Measurements from ENCODE around the gene TAF6.

Gene TAF6

DNA sequence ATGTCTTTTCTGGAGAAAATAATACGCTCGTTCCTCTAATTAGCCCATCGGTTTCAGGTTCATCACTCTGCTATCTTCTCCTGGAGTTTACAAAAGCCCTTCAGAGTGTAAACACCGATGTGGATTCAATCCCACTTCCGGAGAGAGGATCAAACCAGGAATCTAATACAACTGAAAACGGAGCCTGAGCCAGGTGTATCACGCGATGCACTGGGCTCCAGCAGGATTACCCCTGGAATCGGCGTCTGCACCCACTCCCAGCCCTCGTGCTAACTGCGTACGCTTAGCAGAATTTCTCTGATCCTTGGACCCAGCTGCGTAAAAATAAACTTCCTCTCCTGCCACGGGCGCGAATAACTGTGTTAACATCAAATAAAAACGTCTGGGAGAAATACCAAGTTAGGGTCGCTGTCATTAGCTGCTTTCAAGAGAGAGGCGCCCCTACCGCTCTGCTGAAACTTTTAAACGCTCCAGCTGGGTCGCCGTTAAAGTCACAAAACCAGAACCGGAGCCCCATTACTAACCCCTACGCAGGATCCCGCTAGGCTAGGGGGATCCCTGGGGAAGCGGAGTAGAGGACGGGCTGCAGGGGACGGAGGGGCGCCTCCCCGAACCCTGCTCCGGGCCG is 38.1 kb downstream of the TAF6 start:
- Histone ChIP-seq H4K20me1 (ENCODE audit: low read depth, low read length) (no peaks in the 10 kb centered on the region), H3K79me2 (ENCODE audit: insufficient read depth, low read length) (peaks cover 29% of the 10 kb centered on the region), H3K9ac (ENCODE audit: low read length) (peak overlapping the region; percentile 70), H3F3A (ENCODE audit: insufficient read depth) (peaks cover 16% of the 10 kb centered on the region), H3K36me3 (ENCODE audit: low read length) (no peaks in the 10 kb centered on the region), H3K4me2 (ENCODE audit: low read depth, low read length, poor library complexity, severe bottlenecking) (peak overlapping the region; percentile 70), H3K9me3 (ENCODE audit: insufficient read depth, low read length) (no peaks in the 10 kb centered on the region), H2AFZ (ENCODE audit: low read depth, low read length, severe bottlenecking) (peak overlapping the region; percentile 17), H3K27me3 (ENCODE audit: low read length) (no peaks in the 10 kb centered on the region; the same call in 1 of the 2 replicates), H3K27ac (ENCODE audit: low read depth, low read length) (no peak overlapping the region; the same call in 1 of the 2 replicates), H3K4me3 (ENCODE audit: insufficient read depth, low read length, poor library complexity, severe bottlenecking) (peak overlapping the region; percentile 88), H3K9me2 (replicated peaks; ENCODE audit: insufficient read depth, low read length) (no peaks in the 10 kb centered on the region)
- TF ChIP-seq EZH2phosphoT487 (conservative IDR thresholded peaks at IDR 0.05; ENCODE audit: low read length) = no peak
- TF ChIP-seq, protein P1, sequence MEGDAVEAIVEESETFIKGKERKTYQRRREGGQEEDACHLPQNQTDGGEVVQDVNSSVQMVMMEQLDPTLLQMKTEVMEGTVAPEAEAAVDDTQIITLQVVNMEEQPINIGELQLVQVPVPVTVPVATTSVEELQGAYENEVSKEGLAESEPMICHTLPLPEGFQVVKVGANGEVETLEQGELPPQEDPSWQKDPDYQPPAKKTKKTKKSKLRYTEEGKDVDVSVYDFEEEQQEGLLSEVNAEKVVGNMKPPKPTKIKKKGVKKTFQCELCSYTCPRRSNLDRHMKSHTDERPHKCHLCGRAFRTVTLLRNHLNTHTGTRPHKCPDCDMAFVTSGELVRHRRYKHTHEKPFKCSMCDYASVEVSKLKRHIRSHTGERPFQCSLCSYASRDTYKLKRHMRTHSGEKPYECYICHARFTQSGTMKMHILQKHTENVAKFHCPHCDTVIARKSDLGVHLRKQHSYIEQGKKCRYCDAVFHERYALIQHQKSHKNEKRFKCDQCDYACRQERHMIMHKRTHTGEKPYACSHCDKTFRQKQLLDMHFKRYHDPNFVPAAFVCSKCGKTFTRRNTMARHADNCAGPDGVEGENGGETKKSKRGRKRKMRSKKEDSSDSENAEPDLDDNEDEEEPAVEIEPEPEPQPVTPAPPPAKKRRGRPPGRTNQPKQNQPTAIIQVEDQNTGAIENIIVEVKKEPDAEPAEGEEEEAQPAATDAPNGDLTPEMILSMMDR (IDR thresholded peaks at IDR 0.05; ENCODE audit: insufficient read depth, low read length, poor library complexity, severe bottlenecking) = no peak

DNA sequence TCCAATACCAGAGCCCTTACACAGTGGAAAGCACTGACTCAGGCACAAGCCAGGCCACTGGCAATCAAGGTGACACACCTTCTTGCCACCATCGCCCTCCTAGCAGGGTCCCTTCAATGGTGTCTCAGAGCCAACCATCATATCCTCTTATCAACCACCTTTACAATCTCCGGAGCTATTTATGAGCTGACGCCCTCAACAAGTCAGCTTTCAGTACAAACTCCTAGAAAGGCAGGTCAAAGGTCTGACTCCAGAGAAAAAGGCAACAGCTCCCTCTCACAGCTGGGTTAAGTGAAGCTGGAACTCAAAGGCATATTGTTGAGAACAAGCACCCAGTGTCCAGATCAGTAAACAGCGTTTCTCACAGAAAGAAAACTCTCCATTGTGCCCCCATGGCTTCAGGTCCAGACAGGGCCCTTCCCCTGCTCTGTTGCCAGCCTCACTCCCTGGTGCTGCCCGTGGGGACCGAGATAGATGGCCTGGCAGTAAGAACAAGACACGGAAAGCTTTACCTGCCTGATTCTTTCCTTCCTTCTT is 40.1 kb downstream of the TAF6 start:
- Histone ChIP-seq H4K20me1 (ENCODE audit: low read depth, low read length) (no peaks in the 10 kb centered on the region), H3F3A (ENCODE audit: insufficient read depth) (peaks cover 16% of the 10 kb centered on the region), H3K4me2 (ENCODE audit: low read depth, low read length, poor library complexity, severe bottlenecking) (no peak overlapping the region), H3K9ac (ENCODE audit: low read length) (no peak overlapping the region), H3K9me3 (ENCODE audit: insufficient read depth, low read length) (no peaks in the 10 kb centered on the region), H3K9me2 (replicated peaks; ENCODE audit: insufficient read depth, low read length) (no peaks in the 10 kb centered on the region), H2AFZ (ENCODE audit: low read depth, low read length, severe bottlenecking) (no peak overlapping the region), H3K27ac (ENCODE audit: low read depth, low read length) (no peak overlapping the region), H3K27me3 (ENCODE audit: low read length) (no peaks in the 10 kb centered on the region), H3K4me3 (ENCODE audit: insufficient read depth, low read length, poor library complexity, severe bottlenecking) (no peak overlapping the region), H3K79me2 (ENCODE audit: insufficient read depth, low read length) (peaks cover 29% of the 10 kb centered on the region), H3K36me3 (ENCODE audit: low read length) (peaks cover 5% of the 10 kb centered on the region; the same call in 1 of the 2 replicates)
- TF ChIP-seq, protein P1 (IDR thresholded peaks at IDR 0.05; ENCODE audit: insufficient read depth, low read length, poor library complexity, severe bottlenecking) = no peak
- TF ChIP-seq EZH2phosphoT487 (conservative IDR thresholded peaks at IDR 0.05; ENCODE audit: low read length) = no peak

DNA sequence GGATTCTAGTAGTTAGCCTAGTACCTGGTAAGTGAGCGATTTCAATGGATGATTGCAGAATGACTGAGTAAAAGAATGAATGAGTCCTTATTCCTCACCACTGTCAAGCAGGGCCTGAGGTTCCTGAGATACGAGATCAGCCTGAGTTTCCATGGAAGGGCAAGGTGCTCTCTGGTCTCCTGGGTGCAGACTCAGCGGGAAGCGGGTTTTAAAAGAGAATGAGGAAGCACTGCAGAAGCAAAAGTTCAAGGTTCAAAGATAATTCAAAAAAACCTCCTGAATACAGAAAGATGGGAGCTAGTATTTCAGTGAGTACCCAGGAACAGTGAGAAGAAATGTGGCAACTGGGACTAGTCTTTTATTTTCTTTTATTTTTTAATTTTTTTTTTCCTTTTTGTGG is 42.0 kb downstream of the TAF6 start:
- H3K9me2 ChIP-seq (replicated peaks; ENCODE audit: insufficient read depth, low read length) = no peaks in the 10 kb centered on the region
- H3K79me2 ChIP-seq (ENCODE audit: insufficient read depth, low read length) = peaks cover 29% of the 10 kb centered on the region
- no peak overlapping the region for H2AFZ ChIP-seq (ENCODE audit: low read depth, low read length, severe bottlenecking)
- peaks cover 4% of the 10 kb centered on the region; the same call in 1 of the 2 replicates for H3F3A ChIP-seq (ENCODE audit: insufficient read depth)
- H3K27me3 ChIP-seq (ENCODE audit: low read length) = no peaks in the 10 kb centered on the region
- no peak overlapping the region for H3K4me2 ChIP-seq (ENCODE audit: low read depth, low read length, poor library complexity, severe bottlenecking)
- H3K27ac ChIP-seq (ENCODE audit: low read depth, low read length) = no peak overlapping the region
- H3K9ac ChIP-seq (ENCODE audit: low read length) = no peak overlapping the region
- no peaks in the 10 kb centered on the region for H4K20me1 ChIP-seq (ENCODE audit: low read depth, low read length)
- TF ChIP-seq, protein P1 (IDR thresholded peaks at IDR 0.05; ENCODE audit: insufficient read depth, low read length, poor library complexity, severe bottlenecking) = no peak
- no peak for TF ChIP-seq EZH2phosphoT487 (conservative IDR thresholded peaks at IDR 0.05; ENCODE audit: low read length)
- no peak overlapping the region for H3K4me3 ChIP-seq (ENCODE audit: insufficient read depth, low read length, poor library complexity, severe bottlenecking)
- peaks cover 6% of the 10 kb centered on the region; the same call in 1 of the 2 replicates for H3K9me3 ChIP-seq (ENCODE audit: insufficient read depth, low read length)
- H3K36me3 ChIP-seq (ENCODE audit: low read length) = peaks cover 16% of the 10 kb centered on the region
